ENCODE results near the gene TRIM13.
"Not testable (repeated sequence)": the region's sequence is repeated elsewhere in the genome, so short reads cannot be mapped to it uniquely, and the experiment has no call there.

The TRIM13 gene

DNA sequence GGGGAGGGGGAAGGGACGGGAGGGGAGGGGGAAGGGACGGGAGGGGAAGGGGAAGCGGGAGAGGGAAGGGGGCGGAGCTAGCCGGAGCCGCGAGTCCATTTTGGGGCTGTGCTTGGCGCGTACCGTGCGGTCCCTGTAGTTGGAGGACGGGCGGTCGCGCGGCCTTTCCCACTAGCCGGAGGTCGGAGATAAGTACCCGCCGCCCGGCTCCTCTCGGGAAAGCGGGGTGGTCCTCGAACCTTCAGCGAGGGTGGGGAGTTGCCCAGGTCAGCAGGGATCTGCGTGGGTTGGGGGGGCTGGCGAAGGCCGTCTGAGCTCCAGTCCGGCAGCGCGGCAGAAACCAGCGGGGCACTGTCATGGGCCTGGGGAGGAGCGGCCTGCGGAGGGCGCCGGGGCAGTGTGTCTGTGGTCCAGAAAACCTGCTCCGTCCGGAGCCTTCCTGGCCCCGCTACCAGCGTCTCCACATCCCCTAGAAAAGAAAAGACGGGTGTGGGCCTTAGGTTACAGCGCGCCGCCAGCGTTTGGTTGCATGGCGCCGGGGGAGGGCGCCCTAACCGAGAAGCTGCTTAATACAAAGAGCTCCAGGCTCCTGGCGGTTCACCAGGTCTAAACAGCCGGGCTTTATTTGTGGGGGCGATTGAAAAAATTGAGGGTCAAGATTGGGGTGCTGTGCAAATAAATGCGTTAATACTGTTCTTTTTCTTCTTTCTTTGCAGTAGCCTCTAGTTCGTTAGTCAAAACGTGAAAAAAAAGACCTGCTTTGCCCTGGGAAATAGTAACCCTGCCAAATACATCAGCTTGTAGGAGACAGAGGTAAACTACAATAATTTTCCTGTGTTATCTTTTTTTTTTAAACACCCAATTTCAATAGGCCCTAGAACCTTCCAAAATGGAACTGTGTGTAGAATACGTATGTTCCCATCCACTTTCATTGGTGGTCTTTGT is at the start of gene TRIM13:
TRIM13 (plus strand) TSS at position 92 of the 945 bp plus-strand sequence. CDS start 14,899 bp downstream, outside the sequence.
- DNase-seq (ENCODE audit: low read depth in 2 of 2), result peak; percentile 70 to 73

GRCh38 chr13:49948777-49949270 is 48.0 kb upstream of the TRIM13 start:
- DNase-seq (ENCODE audit: low read depth in 2 of 2), result not testable (repeated sequence)

DNA sequence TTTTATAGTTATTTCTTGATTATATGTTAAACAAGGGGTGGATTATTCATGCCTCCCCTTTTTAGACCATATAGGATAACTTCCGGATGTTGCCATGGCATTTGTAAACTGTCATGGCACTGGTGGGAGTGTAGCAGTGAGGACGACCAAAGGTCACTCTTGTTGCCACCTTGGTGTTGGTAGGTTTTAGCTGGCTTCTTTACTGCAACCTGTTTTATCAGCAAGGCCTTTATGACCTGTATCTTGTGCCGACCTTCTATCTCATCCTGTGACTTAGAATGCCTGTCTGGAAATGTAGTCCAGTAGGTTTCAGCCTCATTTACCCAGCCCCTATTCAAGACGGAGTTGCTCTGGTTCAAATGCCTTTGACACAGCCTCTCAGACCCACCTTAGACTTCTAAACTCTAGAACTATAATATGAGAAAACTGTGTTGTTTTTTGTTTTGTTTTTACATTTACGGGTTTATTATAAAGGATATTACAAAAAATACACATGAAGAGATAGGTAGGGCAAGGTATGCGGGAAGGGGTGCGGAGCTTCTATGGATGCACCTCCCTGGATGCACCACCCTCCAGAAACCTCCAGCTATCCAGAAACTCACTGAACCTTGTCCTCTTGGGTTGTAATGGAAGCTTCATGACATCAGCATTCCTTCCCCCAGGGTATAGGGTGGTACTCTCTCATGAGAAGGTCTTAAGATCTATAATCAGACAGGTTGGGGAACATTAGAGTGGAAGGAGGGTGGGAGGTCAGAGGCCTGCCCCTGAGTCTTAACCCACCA is 44.9 kb upstream of the TRIM13 start:
- no peak for DNase-seq (ENCODE audit: low read depth in 2 of 2)

DNA sequence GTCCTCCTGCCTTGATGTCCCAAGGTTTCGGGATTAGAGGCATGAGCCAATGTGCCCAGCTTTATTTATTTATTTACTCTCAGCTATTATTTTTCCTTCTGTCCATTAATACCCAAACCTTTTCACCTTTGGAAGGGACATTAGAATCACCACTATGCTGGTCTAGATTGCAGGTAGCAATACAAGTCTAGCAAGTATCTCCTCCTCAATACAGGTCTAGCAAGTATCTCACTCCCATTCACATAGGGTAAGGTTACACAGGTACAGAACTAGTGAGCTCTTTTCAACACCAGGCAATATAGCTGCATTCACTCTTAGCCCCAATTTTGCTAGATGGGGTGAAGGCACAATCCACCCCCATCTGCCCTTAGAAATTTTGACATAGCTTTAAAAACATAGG is 43.3 kb upstream of the TRIM13 start:
- DNase-seq (ENCODE audit: low read depth in 2 of 2), result no peak

DNA sequence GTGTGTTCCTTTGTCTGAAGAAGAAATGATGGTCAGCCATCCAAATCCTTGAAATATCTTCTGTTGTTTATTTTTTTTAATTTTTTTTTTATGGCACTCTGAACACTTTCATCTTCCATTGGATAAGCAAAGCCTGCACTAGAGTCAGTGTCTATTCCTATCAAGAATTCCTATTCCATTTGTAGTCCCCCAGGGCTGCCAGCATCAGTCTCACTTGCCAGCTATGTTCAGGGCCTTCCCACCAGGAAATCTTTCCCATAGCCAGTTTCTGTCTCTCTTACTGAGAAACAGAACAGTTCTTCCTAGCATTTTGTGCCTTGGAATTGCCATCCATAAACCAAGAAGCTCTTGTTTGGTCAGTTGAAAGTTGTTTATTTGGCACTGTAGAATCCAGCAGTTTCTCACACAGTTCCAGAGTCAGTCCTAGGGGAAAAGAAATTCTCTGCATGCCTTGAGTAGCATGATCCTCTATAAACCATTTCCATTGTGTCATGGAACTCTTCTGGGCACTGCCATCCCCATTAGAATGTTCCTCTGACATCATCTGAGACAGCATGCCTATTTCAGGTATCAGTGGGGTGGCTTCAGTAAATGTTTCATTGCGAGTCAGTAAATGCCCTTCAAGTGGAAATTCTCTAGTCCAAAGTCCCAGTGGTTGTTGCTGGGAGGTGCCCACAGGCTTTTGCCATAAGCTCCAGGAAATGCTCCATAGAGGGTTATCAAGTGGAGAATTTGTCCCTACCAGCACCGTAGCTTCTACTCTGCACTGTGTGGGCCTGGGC is 42.0 kb upstream of the TRIM13 start:
- DNase-seq (ENCODE audit: low read depth in 2 of 2), result no peak

DNA sequence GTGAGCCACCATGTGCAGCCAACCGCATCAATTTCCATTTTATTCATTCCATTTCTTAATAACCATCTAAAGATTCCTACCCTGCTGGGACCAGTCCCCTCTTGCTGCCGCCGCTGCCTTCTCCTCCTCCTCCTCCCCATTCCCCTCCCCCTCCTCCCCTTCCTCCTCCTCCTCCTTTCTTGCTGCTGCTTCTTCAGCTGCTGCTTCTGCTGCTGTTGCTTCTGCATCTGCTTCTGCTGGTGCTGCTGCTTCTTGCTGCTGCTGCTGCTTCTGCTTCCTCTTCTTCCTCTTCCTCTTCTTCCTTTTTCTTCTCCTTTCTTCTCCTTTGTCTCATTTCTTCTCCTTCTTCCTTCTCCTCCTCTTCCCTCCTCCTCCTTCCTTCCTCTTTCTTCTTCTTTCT is 40.7 kb upstream of the TRIM13 start:
- DNase-seq (ENCODE audit: low read depth in 2 of 2), result no peak

DNA sequence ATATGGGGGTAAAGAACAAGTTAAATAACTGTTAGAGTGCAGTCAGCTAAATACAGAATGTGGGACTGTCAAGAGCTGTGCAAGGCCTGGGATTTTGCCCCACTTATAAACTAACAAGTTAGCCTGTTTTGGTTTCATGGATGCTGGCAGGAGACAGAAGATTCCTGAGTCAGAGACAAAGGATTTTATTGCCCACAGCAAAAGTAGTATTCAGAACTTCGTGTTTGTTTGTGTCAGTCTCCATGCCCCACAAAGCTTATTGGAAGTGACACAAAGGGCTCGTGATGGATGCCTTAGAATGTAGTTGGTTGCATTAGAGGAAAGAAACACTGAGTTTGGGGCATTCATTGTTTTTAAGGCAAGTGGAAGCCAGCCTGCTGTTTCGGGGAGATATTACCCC is 38.5 kb upstream of the TRIM13 start:
- DNase-seq (ENCODE audit: low read depth in 2 of 2), result no peak

GRCh38 chr13:49967456-49967855 is 29.4 kb upstream of the TRIM13 start:
- no peak for DNase-seq (ENCODE audit: low read depth in 2 of 2)

GRCh38 chr13:49972709-49973108 is 24.1 kb upstream of the TRIM13 start:
- DNase-seq (ENCODE audit: low read depth in 2 of 2), result no peak

- no peak for DNase-seq (ENCODE audit: low read depth in 2 of 2)
Measured at GRCh38 chr13:49975826-49976225, 21.0 kb upstream of the TRIM13 start.

- DNase-seq (ENCODE audit: low read depth in 2 of 2), result peak; percentile 19 to 44
Measured at GRCh38 chr13:49976314-49977258, 20.3 kb upstream of the TRIM13 start.

GRCh38 chr13:49977992-49978391 is 18.9 kb upstream of the TRIM13 start:
- DNase-seq (ENCODE audit: low read depth in 2 of 2), result no peak

GRCh38 chr13:49980266-49980665 is 16.6 kb upstream of the TRIM13 start:
- no peak for DNase-seq (ENCODE audit: low read depth in 2 of 2)

DNA sequence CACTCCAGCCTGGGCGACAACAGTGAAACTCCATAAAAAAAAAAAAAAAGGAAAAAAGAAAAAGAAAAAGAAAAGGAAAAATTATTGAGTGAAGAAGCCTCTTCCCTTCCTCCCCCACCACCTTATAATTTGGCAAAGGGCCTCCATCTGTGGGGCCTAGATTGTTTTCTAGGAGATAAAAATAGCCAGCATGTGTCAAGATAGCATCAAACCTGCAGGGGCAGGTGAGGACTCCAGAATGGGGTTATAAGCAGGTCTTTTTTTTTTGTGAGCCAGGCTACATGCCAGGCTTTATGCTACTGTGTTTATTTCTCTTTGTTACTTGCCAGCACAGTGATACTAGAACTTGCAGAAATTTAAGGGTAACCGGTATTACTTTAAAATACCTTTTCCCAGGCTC is 11.7 kb upstream of the TRIM13 start:
- no peak for DNase-seq (ENCODE audit: low read depth in 2 of 2)

DNA sequence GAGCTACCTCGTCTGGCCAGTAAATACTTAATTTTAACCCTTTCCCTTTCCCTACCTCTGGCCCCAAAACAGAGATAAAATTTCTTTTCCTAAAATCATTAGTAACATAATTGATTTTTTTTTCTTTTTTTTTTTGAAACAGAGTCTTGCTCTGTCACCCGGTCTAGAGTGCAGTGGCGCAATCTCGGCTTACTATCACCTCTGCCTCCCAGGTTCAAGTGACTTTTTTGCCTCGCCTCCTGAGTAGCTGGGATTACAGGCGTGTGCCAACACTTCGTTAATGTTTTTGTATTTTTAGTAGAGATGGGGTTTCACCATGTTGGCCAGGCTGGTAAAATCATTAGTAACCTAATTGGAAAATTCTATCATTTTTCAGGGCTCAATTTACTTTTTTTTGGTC is 10.4 kb upstream of the TRIM13 start:
- no peak for DNase-seq (ENCODE audit: low read depth in 2 of 2)

GRCh38 chr13:49990612-49991011 is 6.2 kb upstream of the TRIM13 start:
- DNase-seq (ENCODE audit: low read depth in 2 of 2), result not testable (repeated sequence)

DNA sequence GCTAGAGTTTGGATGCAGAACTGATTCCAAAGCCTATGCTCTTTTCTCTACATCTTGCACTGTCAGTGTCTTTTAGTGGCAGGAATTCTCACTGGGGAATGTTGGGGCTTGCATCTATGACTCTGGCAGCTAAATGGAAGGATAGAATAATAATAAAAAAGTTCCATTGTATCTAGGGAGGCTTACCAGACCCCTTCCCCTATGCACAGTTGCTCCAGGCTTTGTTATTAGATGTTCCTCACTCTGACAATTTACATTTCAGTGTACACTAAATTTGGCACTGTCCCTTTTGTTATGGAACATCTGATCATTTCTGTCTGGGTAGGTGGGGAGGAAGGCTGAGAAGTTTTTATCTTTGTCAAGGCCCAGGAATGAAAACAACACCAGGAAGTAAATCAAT is 3.7 kb upstream of the TRIM13 start:
- no peak for DNase-seq (ENCODE audit: low read depth in 2 of 2)

- DNase-seq (ENCODE audit: low read depth in 2 of 2), result no peak
Measured at GRCh38 chr13:49993666-49994065, 3.2 kb upstream of the TRIM13 start.

GRCh38 chr13:49995625-49996101 is 1.2 kb upstream of the TRIM13 start:
- no peak for DNase-seq (ENCODE audit: low read depth in 2 of 2)

DNA sequence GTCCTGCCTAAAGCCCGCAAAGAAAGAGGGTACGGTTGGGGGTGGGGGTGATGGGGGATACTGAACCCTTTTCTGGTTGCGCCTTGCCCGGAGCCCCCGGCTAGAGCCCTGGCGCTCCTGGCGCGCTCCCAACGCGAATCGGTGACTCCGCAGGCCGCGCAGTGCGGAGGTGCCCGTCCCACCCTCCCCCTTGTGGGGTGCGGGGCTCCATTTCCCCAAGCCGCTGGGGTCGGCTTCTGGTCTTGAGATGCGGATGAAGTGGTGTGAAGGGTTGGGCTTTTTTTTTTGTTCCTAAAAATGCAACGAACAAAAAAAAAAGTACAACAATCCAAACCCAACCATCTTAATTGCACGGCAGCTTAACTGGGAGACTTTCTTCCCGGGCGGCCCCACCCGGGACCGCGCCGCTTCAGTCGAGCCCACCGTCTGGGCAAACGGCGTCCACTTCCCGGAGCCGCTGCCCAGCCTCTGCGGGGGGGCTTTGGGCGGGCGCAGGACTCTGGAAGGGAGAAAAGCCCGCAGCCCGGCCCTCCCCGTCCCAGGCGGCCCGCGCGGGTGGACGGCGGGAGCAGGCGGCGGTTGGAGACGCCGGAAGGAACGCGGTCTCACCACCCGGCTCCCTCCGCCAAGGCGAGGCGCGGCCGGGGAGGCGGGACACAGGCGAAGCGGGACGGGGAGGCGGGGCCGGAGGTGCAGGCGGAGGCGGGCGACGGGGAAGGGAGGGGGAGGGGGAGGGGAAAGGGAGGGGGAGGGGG is 504 bp upstream of the TRIM13 start:
- DNase-seq (ENCODE audit: low read depth in 2 of 2), result peak; percentile 76 to 79

Measured in stimulated activated CD8-positive, alpha-beta memory T cell treated with anti-CD3 and anti-CD28 coated beads, Interleukin-15, amount 100 ng/mL, for 48 hours (primary cell).